Measurements from ENCODE around the gene MARCHF3.

MARCHF3 gene

DNA sequence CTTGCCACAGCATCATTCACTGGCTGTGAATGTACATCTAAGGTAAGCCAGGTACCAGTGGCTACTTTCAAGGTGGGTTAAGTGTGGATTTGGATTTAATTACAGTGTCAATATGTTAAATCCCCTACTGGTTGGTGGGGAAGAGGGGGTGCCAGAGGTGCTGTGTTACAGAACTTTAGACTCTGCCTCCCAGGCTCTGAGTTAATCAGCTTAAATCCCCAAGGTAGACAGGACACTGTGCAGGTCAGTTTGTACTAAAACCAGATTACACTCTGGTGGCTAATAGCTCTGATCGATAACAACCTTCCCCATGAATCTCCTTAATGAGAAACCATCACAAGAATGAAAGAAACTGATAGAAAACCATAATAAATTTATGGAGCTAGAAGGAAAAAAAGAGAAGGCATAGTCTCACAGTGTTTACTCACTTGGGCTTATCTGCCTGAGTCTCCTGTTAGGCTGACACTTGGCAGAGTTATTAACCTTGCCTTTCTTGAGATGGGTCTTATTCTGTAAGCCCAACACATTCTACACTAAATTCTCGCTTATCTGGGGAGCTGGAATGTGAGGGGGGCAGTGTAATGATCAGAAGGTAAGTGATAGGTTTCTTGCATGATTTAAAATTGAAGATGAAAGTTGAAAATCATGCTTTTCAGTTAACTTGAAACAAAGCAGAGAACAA lies 146.7 kb downstream of the MARCHF3 start:
- in situ Hi-C loops (cut with MboI; ENCODE audit: low sequenced_read_pairs) = no loop called here

DNA sequence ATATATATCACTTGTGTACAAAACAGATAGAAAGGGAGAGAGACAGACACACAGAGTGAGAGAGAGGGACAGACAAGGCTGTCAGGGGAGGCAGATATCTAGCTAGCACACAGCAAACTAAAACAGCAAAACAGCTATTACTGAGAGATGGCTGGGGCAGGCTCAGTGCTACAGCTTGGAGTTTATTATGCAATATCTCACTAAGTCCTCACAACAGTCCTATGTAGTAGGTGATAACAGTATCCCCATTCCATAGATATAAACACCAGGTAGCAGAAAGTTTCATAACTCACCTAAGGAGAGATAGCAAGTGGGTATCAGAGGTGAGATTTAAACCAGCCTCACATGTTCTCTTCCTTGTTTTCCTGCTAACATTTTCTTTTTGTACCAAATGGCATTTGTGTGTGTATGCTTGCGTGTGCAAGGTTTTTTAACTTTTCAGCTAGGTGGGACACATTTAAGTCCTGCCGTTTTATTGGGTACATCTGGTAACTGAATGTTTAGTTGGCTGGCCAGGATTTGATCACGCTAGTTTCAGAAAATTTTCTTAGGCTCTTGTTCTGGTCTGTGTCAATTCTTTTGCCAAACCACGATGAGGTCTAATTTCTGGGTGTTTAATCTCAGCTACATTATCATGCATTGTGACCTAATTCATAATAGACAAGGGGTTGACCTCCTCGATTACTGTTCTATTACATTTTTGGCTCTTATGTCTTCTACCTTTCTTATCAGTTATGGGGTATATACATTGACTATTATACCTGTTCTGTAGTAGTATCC lies 148.3 kb downstream of the MARCHF3 start:
- in situ Hi-C loops (cut with MboI; ENCODE audit: low sequenced_read_pairs) = no loop called here

GRCh38 chr5:126878634-126879033 lies 151.7 kb downstream of the MARCHF3 start:
- in situ Hi-C loops (cut with MboI; ENCODE audit: low sequenced_read_pairs) = no loop called here

DNA sequence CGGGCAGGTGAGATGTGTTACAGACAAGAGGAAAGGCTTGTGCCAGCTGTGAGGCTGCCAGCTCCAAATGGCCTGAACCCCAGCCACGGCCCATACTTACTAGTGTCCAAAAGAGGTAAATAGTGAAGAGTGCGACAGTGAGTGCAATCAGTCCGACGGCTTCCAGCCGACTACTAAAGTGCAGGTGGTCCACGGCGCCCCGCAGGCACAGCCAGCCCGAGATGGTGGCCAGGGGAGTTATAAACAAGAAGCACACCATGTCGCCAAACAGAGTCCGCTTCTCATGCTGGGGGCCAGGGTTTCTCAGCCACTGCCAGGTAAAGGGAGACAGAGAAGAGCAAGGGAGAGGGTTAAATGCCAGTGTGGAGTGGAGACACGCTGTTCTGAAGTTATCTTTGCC lies 152.3 kb downstream of the MARCHF3 start:
- in situ Hi-C loops (cut with MboI; ENCODE audit: low sequenced_read_pairs) = no loop called here

GRCh38 chr5:126877602-126878001 lies 152.8 kb downstream of the MARCHF3 start:
- in situ Hi-C loops (cut with MboI; ENCODE audit: low sequenced_read_pairs) = no loop called here

- in situ Hi-C loops (cut with MboI; ENCODE audit: low sequenced_read_pairs) = no loop called here
Observed at GRCh38 chr5:126875303-126875785, 155.0 kb downstream of the MARCHF3 start.

DNA sequence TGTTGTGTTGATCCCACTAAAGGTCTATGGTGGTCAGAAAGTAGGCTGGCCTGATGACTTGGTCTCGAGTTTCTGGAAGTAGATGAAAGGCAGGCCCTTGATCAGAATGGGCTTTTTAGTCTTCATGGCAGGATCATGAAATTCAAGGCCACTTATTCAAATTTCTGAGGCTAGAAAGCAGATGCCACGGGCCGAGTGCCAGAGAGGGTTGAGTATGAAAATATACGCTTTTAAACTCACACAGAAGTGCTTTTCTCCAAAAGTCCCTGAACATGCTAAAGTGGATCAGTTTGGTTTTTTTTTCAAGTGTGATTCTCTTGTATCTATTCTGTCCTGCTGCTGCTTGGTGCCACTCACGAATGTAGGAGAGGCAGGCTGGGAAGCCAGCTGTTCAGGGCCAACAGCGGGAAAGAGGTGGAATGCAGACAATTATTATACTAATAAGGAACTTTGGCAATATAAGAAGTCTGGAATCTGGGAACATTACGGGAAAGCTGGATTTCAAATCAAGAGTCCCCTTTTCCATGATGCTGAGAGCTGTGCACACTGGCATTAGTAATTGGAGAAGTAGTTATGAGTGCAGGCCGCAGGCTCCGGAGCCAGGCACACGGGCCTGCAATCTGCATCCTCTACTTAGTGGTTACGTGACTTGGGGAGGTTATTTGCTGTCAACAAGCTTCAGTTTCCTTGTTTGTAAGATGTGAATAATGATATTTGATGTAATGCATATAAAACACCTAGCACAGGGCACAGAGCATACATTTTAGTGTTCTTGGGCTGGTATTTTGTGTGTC lies 157.6 kb downstream of the MARCHF3 start:
- in situ Hi-C loops (cut with MboI; ENCODE audit: low sequenced_read_pairs) = no loop called here

GRCh38 chr5:126871441-126871840 lies 158.9 kb downstream of the MARCHF3 start:
- in situ Hi-C loops (cut with MboI; ENCODE audit: low sequenced_read_pairs) = no loop called here

DNA sequence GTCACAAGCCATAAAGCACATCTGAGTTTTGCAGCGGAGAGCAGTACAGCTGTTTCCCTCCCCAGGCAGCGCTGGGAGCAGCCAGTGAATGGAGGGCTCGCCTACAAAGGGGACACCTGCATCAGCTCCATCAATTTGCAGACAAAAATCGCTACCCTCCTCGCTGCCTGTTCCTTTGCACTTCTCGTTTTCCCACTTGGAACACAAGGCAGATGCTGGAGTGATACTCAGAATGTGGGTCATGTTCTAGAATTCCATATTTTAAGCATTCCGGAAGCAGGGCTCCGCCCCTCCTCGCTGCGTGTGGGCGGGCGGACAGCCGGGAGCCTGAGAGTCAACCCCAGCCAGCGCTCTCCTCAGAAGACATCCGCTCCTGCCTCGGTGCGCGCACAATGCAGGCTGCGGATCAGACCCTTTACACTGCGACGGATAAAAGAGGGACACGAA lies 161.3 kb downstream of the MARCHF3 start:
- in situ Hi-C loops (cut with MboI; ENCODE audit: low sequenced_read_pairs) = no loop called here

DNA sequence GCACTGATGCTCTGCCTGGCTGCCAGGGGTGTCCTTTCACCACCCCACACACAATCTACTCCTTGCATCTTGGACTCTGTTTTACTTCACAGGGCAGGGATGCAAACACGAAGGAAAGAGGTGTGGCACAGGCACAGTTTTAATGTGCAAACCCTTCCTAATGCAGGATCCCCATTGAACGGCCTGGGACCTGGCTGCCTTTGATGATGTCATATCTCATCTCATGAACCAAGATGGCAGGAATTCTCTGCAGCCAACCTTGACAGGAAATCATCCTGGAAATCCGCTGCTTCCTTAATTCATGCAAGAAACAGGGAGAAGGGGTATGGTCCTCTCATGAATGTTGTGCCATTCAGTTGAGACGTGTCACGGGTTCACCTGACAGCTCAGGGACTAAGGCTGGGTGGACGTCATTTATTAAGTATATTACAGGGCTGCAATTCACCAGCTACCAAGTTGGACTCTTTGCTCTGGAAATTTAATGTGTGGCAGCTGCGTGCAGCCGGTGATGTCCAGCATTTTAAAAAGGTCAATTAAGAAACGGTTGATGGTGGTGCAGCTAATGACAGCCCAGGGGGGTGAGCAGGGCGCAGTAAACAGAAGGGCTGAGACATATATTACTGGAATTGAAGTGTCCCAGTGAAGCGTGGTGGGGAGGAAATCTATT lies 161.9 kb downstream of the MARCHF3 start:
- in situ Hi-C loops (cut with MboI; ENCODE audit: low sequenced_read_pairs) = no loop called here

- in situ Hi-C loops (cut with MboI; ENCODE audit: low sequenced_read_pairs) = no loop called here
Observed at GRCh38 chr5:126866851-126867636, 163.3 kb downstream of the MARCHF3 start.

DNA sequence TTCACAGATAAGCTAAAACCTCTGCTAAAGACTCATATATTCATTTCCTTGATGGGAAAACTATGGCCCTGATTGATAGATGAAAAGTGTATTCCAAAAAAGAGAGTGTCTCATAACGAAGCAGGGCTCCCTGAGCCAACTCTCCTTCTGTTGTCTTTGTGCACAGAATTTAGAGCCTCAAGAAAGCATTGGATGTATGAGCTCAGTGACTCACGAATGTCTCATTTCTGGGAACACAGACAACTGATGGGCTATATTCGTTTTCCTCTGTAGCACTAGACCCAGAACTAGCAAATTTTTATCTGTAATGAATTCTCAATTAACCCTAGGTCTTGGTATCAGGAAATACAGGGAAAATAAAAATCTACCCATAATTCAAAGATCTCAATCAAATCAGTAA lies 165.1 kb downstream of the MARCHF3 start:
- in situ Hi-C loops (cut with MboI; ENCODE audit: low sequenced_read_pairs) = no loop called here

DNA sequence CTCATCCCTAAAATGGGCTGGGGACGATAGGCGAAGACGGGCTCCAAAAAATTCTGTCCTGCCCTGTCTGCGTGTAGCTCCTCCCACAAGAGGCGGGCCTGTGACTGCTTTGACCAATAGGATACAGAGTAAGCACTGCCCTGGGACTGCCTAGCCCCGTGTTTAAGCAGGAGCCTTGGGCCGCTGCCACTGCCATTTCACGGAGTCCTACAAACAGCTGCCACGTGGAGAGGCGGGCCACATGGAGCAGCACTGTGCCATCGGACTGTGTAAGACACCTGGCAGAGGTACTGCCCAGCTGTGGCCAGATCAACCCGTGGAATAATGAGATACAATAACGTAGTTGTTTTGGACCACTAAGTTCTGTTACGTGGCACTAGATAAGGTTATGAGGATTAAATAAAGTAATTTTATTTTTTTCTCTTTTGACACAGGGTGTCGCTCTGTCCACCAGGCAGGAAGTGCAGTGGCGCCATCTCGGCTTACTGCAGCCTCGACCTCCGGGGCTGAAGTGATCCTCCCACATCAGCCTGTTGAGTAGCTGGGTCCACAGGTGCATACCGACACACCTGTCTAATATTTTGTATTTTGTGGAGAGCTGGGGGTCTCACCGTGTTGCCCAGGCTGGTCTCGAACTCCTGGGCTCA lies 166.2 kb downstream of the MARCHF3 start:
- in situ Hi-C loops (cut with MboI; ENCODE audit: low sequenced_read_pairs) = no loop called here

DNA sequence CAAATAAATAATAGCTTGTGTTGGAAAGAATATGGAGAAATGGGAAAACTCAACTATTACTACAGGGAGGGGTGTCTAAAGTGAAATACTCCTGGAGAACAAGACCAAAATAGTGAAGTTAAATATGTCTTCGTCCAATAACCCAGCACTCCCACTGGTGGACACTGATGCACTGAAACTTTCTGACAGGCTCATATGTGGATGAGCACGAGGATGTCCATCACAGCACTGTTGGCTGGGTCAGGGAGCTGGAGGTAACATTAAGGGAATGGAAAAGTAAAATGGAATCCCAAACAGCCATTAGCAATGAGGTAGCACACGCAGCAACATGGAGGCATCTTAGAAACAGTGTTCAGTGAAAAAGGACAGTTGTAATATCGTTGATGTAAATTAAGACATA lies 167.0 kb downstream of the MARCHF3 start:
- in situ Hi-C loops (cut with MboI; ENCODE audit: low sequenced_read_pairs) = no loop called here

DNA sequence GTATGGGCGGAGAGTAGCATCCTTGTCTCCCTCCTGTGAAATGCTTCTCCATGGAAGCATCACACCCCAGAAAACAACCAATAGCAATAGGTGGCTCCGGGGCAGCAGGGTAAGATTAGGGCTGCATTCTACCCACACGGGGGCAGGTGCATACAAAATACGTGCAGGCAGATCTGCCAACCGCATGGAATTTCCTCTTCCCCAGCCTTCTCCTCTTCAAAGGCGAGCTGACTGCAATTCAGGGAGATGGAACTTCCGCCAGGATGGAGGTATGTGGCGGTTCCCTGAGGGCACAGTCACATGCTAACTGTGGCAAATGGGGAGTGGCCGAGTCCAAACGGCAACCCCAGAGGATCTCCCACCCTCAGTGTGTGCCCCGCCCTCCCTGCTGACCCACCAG lies 171.9 kb downstream of the MARCHF3 start:
- in situ Hi-C loops (cut with MboI; ENCODE audit: low sequenced_read_pairs) = no loop called here

DNA sequence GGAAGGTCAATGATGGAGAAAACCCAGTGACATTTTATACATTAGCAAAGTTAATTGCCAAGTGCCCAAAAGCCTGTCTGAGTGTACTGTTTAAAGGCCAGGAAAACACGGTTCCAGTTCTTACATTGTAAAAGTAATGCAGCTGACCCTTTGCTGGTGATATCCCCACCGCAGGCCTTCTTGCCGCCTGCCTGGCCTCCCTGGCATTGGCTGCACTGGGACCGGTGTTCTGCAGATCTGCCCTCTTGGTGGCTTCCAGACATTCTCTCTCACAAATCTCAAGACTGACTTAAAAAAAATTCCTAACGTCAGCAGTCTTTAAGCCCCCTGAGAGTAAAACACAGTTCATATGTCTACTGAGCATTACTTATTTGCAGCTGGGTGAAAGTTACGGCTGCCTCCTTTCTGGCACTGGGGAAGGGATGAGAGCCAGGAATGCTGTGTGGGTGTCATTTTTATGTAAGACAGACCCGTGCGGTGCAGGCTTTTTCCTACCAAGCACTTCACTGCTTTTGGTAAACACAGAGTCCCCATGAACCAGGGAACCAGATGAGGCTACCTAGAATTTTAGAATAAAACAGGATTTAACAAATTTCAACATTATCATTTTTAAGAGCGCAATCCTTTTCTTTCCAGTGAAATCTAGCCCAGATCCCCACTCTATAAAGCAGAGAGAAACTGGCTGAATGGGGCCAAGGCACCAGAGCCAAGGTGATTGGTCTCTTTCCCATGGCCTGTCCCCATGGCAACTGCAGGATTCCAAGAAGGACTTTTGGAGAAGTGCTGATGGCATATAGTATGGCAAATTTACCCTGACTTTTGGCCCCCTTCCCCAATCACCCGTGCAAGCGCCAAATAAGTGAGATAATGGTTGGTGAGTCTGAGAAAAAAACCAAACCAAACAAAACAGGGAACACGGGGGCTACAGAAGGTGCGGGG lies 172.6 kb downstream of the MARCHF3 start:
- in situ Hi-C loops (cut with MboI; ENCODE audit: low sequenced_read_pairs) = no loop called here

GRCh38 chr5:126855266-126855665 lies 175.1 kb downstream of the MARCHF3 start:
- in situ Hi-C loops (cut with MboI; ENCODE audit: low sequenced_read_pairs) = no loop called here

- in situ Hi-C loops (cut with MboI; ENCODE audit: low sequenced_read_pairs) = no loop called here
Observed at GRCh38 chr5:126854526-126855110, 175.7 kb downstream of the MARCHF3 start.

All from hTERT RPE-1 (cell line).